ENCODE measurements around the gene SLC4A7.
"Not testable (repeated sequence)": the region's sequence is repeated elsewhere in the genome, so short reads cannot be mapped to it uniquely, and the experiment has no call there.

The SLC4A7 gene

GRCh38 chr3:27487383-27487782 is 3.2 kb upstream of the SLC4A7 start:
- DNase-seq: no peak

- DNase-seq: no peak
Observed at GRCh38 chr3:27486336-27486735, 2.2 kb upstream of the SLC4A7 start.

- DNase-seq: no peak
Observed at GRCh38 chr3:27485866-27486265, 1.7 kb upstream of the SLC4A7 start.

- peak; percentile 90 for DNase-seq
Observed at GRCh38 chr3:27483117-27484014, 818 bp downstream of the SLC4A7 start.

GRCh38 chr3:27479806-27480543 is 4.2 kb downstream of the SLC4A7 start:
- no peak for DNase-seq

- no peak for DNase-seq
Observed at GRCh38 chr3:27471923-27472550, 12.1 kb downstream of the SLC4A7 start.

- no peak for DNase-seq
Observed at GRCh38 chr3:27468283-27468886, 15.8 kb downstream of the SLC4A7 start.

- no peak for DNase-seq
Observed at GRCh38 chr3:27467545-27467944, 16.6 kb downstream of the SLC4A7 start.

GRCh38 chr3:27464646-27465045 is 19.5 kb downstream of the SLC4A7 start:
- no peak for DNase-seq

- DNase-seq: no peak
Observed at GRCh38 chr3:27462228-27462627, 22.0 kb downstream of the SLC4A7 start.

GRCh38 chr3:27458929-27459328 is 25.3 kb downstream of the SLC4A7 start:
- no peak for DNase-seq

- no peak for DNase-seq
Observed at GRCh38 chr3:27456554-27456953, 27.6 kb downstream of the SLC4A7 start.

GRCh38 chr3:27454914-27455313 is 29.3 kb downstream of the SLC4A7 start:
- no peak for DNase-seq

GRCh38 chr3:27454461-27454860 is 29.7 kb downstream of the SLC4A7 start:
- DNase-seq: no peak

GRCh38 chr3:27452368-27453090 is 31.7 kb downstream of the SLC4A7 start:
- no peak for DNase-seq

- DNase-seq: no peak
Observed at GRCh38 chr3:27451842-27452241, 32.3 kb downstream of the SLC4A7 start.

- no peak for DNase-seq
Observed at GRCh38 chr3:27451251-27451650, 32.9 kb downstream of the SLC4A7 start.

- DNase-seq: no peak
Observed at GRCh38 chr3:27449530-27450150, 34.5 kb downstream of the SLC4A7 start.

- DNase-seq: not testable (repeated sequence)
Observed at GRCh38 chr3:27442995-27443394, 41.2 kb downstream of the SLC4A7 start.

GRCh38 chr3:27438352-27438751 is 45.8 kb downstream of the SLC4A7 start:
- DNase-seq: not testable (repeated sequence)

- no peak for DNase-seq
Observed at GRCh38 chr3:27431116-27431515, 53.1 kb downstream of the SLC4A7 start.
